MCF 10A (cell line): ENCODE measurements around the gene RAD51. TPM values are rescaled to one million over a fixed set of nuclear protein-coding genes. Genes with fewer than 3 reads are reported as not detected.

ENCODE experiments used
- BruUV-seq: library from RNA; stranded (reverse); fragments of 400-500 nt; replicated peaks from 2 replicates; lab custom pipeline; 2021; lab: Mats Ljungman, UMichigan
- CTCF ChIA-PET: fragments of 300-600 bp; sonication (Branson Sonifier 250); formaldehyde crosslinking; extraction: SDS; loops from one replicate; lab custom pipeline; 2021; ENCODE audit warnings: antibody characterized with exemption, inconsistent platforms; lab: Yijun Ruan, JAX
- POLR2A ChIA-PET: fragments of 300-600, 350-650 bp; sonication (Branson Sonifier 250); formaldehyde crosslinking; extraction: SDS; loops from one replicate; lab custom pipeline; 2020; ENCODE audit warnings: antibody characterized with exemption, inconsistent platforms; lab: Yijun Ruan, JAX
- DNase-seq: peaks from one replicate; pipeline ENCODE4 v3.0.0-alpha.2; 2018; ENCODE audit not compliant: unreplicated experiment
- H3K27ac Mint-ChIP-seq: one replicate; pipeline ENCODE4 v1.8.0; 2022; ENCODE audit warnings: mild to moderate bottlenecking, low read depth, mixed read lengths; ENCODE audit not compliant: unreplicated experiment
- H3K27me3 Mint-ChIP-seq: one replicate; pipeline ENCODE4 v1.8.0; 2022; ENCODE audit warnings: mixed read lengths; ENCODE audit not compliant: insufficient read depth, unreplicated experiment
- H3K36me3 Mint-ChIP-seq: one replicate; pipeline ENCODE4 v1.8.0; 2022; ENCODE audit warnings: mild to moderate bottlenecking, moderate library complexity, mixed read lengths; ENCODE audit not compliant: insufficient read depth, unreplicated experiment
- H3K4me1 Mint-ChIP-seq: one replicate; pipeline ENCODE4 v1.8.0; 2022; ENCODE audit warnings: mixed read lengths; ENCODE audit not compliant: insufficient read depth, unreplicated experiment
- H3K4me3 Mint-ChIP-seq: one replicate; pipeline ENCODE4 v1.8.0; 2022; ENCODE audit warnings: mild to moderate bottlenecking, moderate library complexity, mixed read lengths; ENCODE audit not compliant: unreplicated experiment
- H3K9me3 Mint-ChIP-seq: one replicate; pipeline ENCODE4 v1.8.0; 2022; ENCODE audit warnings: mixed read lengths; ENCODE audit not compliant: unreplicated experiment
- intact Hi-C: fragments of 100-400 bp; cut with micrococcal nuclease; formaldehyde crosslinking; loops from 2 replicates; pipeline ENCODE4 v1.14.1; 2022
- total RNA-seq: library from RNA; stranded (reverse); gene quantifications from 2 replicates; pipeline ENCODE4 v1.2.3, GENCODE V29; 2022
- TF ChIP-seq, protein P1 (sequence below): fragments of 200-600 bp; IDR thresholded peaks from one replicate; pipeline ENCODE4 v1.8.0; 2022; ENCODE audit warnings: antibody characterized with exemption, mild to moderate bottlenecking; ENCODE audit not compliant: unreplicated experiment

Gene RAD51
- total RNA-seq, 1 experiment from 2014 or later, result 7.1 TPM

GRCh38 chr15:40766906-40767837, 72.2 kb downstream of the RAD51 start:
- ChIA-PET POLR2A (interaction anchor here (0.6 to 4.2 kb wide), 11 partner anchors 10 to 127 kb away, joined by 3 to 28 read pairs (median 5); partner anchors contain the start of genes RMDN3, SPINT1 and VPS18), CTCF (interaction anchor here (0.5 to 3.0 kb wide), 14 partner anchors 15 to 341 kb away, joined by 3 to 22 read pairs (median 3); partner anchors contain the start of genes SPINT1 and VPS18)
- Mint-ChIP-seq H3K9me3 (no peaks in the 10 kb centered on the region), H3K27me3 (no peaks in the 10 kb centered on the region), H3K27ac (no peak overlapping the region), H3K36me3 (peaks cover 52% of the 10 kb centered on the region), H3K4me3 (no peak overlapping the region), H3K4me1 (peaks cover 48% of the 10 kb centered on the region)
- peak; percentile 83 for DNase-seq
- BruUV-seq, result no TSS peak
- TF ChIP-seq, protein P1, sequence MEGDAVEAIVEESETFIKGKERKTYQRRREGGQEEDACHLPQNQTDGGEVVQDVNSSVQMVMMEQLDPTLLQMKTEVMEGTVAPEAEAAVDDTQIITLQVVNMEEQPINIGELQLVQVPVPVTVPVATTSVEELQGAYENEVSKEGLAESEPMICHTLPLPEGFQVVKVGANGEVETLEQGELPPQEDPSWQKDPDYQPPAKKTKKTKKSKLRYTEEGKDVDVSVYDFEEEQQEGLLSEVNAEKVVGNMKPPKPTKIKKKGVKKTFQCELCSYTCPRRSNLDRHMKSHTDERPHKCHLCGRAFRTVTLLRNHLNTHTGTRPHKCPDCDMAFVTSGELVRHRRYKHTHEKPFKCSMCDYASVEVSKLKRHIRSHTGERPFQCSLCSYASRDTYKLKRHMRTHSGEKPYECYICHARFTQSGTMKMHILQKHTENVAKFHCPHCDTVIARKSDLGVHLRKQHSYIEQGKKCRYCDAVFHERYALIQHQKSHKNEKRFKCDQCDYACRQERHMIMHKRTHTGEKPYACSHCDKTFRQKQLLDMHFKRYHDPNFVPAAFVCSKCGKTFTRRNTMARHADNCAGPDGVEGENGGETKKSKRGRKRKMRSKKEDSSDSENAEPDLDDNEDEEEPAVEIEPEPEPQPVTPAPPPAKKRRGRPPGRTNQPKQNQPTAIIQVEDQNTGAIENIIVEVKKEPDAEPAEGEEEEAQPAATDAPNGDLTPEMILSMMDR, result no peak
- intact Hi-C loops, result loop anchor here (10.0 kb wide), 1 partner anchor 172 kb away; the partner anchor contains the start of gene KNL1

- H3K27ac Mint-ChIP-seq, result no peak overlapping the region
- POLR2A ChIA-PET, result interaction anchor here (0.7 to 3.0 kb wide), 6 partner anchors 8 to 516 kb away, joined by 3 to 30 read pairs (median 4); partner anchors contain the start of genes RAD51, SPINT1 and VPS18
Observed at GRCh38 chr15:40767838-40768500, 73.0 kb downstream of the RAD51 start.

GRCh38 chr15:40768521-40769273, 73.7 kb downstream of the RAD51 start:
- BruUV-seq, result no TSS peak
- no peaks in the 10 kb centered on the region for H3K27me3 Mint-ChIP-seq
- ChIA-PET POLR2A (interaction anchor here (0.7 to 3.1 kb wide), 17 partner anchors 8 to 515 kb away, joined by 3 to 30 read pairs (median 6); partner anchors contain the start of genes DNAJC17, RAD51, RPUSD2 and SPINT1), CTCF (interaction anchor here (0.5 to 1.9 kb wide), 12 partner anchors 8 to 170 kb away, joined by 3 to 11 read pairs (median 3); partner anchors contain the start of gene RHOV)
- H3K9me3 Mint-ChIP-seq, result no peaks in the 10 kb centered on the region
- TF ChIP-seq, protein P1, result no peak
- intact Hi-C loops, result loop anchor here (2.0 to 10.0 kb wide), 2 partner anchors 22 to 174 kb away; partner anchors contain the start of gene KNL1
- H3K27ac Mint-ChIP-seq, result peak overlapping the region; percentile 84
- H3K4me3 Mint-ChIP-seq, result peak overlapping the region; percentile 64
- H3K4me1 Mint-ChIP-seq, result peaks cover 48% of the 10 kb centered on the region
- H3K36me3 Mint-ChIP-seq, result peaks cover 55% of the 10 kb centered on the region
- no peak for DNase-seq

More at GRCh38 chr15:40767838-40768500, 73.0 kb downstream of the RAD51 start:
- CTCF ChIA-PET, result interaction anchor here (0.7 to 3.0 kb wide), 4 partner anchors 14 to 106 kb away, joined by 3 to 22 read pairs (median 5); partner anchors contain the start of gene RHOV
- DNase-seq, result no peak
- TF ChIP-seq, protein P1, result no peak
- no peak overlapping the region for H3K4me3 Mint-ChIP-seq
- peaks cover 48% of the 10 kb centered on the region for H3K4me1 Mint-ChIP-seq
- intact Hi-C loops, result loop anchor here (2.0 to 10.0 kb wide), 2 partner anchors 21 to 173 kb away; partner anchors contain the start of gene KNL1
- peaks cover 58% of the 10 kb centered on the region for H3K36me3 Mint-ChIP-seq
- no peaks in the 10 kb centered on the region for H3K9me3 Mint-ChIP-seq
- no peaks in the 10 kb centered on the region for H3K27me3 Mint-ChIP-seq
- BruUV-seq, result no TSS peak
